GM23338 (cell line): Measurements from ENCODE around the gene CEP95. TPM values are rescaled to one million over a fixed set of nuclear protein-coding genes. Genes with fewer than 3 reads are reported as not detected.

ENCODE experiments used
- ATAC-seq: fragments of 200-7000 bp; cut with Tn5 transposase; 3 replicates; pipeline ENCODE4 v1.9.1; 2020
- DNase-seq: peaks from one replicate; pipeline ENCODE4 v3.0.0-alpha.2; 2015; ENCODE audit warnings: low spot score
- H2AFZ ChIP-seq: fragments of 200-600 bp; sonication (generic); 2 replicates; pipeline ENCODE4 v1.8.0; 2016; ENCODE audit warnings: antibody characterized with exemption, mild to moderate bottlenecking, moderate library complexity
- H3F3A ChIP-seq: fragments of 200-600 bp; sonication (generic); replicated peaks from 2 replicates; pipeline ENCODE4 v1.8.0; 2017; ENCODE audit warnings: antibody characterized with exemption, mixed run types, low read depth
- H3K27ac ChIP-seq: fragments of 200-600 bp; sonication (generic); 2 replicates; pipeline ENCODE4 v1.6.1; 2016; ENCODE audit warnings: low read depth
- H3K27me3 ChIP-seq: fragments of 200-600 bp; sonication (generic); 2 replicates; pipeline ENCODE4 v1.8.0; 2016; ENCODE audit warnings: mild to moderate bottlenecking, mixed run types, moderate library complexity; ENCODE audit not compliant: insufficient read depth
- H3K36me3 ChIP-seq: fragments of 200-600 bp; sonication (generic); 2 replicates; pipeline ENCODE4 v1.8.0; 2016; ENCODE audit warnings: mild to moderate bottlenecking; ENCODE audit not compliant: insufficient read depth
- H3K4me1 ChIP-seq: fragments of 200-600 bp; sonication (generic); 2 replicates; pipeline ENCODE4 v1.8.0; 2016; ENCODE audit warnings: mild to moderate bottlenecking, moderate library complexity; ENCODE audit not compliant: insufficient read depth
- H3K4me2 ChIP-seq: fragments of 200-600 bp; sonication (generic); 2 replicates; pipeline ENCODE4 v1.7.1; 2017; ENCODE audit warnings: mixed run types
- H3K4me3 ChIP-seq: fragments of 200-600 bp; sonication (generic); 2 replicates; pipeline ENCODE4 v1.6.1; 2016; ENCODE audit warnings: mixed run types
- H3K79me2 ChIP-seq: fragments of 200-600 bp; sonication (generic); replicated peaks from 2 replicates; pipeline ENCODE4 v1.8.0; 2017; ENCODE audit warnings: mild to moderate bottlenecking; ENCODE audit not compliant: insufficient read depth
- H3K9me2 ChIP-seq: fragments of 200-600 bp; sonication (generic); 2 replicates; pipeline ENCODE4 v1.8.0; 2017; ENCODE audit not compliant: insufficient read depth
- H4K20me1 ChIP-seq: fragments of 200-600 bp; sonication (generic); replicated peaks from 2 replicates; pipeline ENCODE4 v1.8.0; 2017; ENCODE audit warnings: mild to moderate bottlenecking; ENCODE audit not compliant: insufficient read depth
- H3K27ac Mint-ChIP-seq: 2 replicates; pipeline ENCODE4 v1.8.0; 2020; ENCODE audit warnings: inconsistent platforms, mild to moderate bottlenecking, moderate library complexity, mixed read lengths
- H3K27me3 Mint-ChIP-seq: 3 replicates; pipeline ENCODE4 v1.8.0; 2022; ENCODE audit warnings: low read depth, mild to moderate bottlenecking, moderate library complexity, mixed read lengths, inconsistent platforms; ENCODE audit not compliant: insufficient read depth, poor library complexity
- H3K36me3 Mint-ChIP-seq: 3 replicates; pipeline ENCODE4 v1.8.0; 2021; ENCODE audit warnings: low read depth, mild to moderate bottlenecking, inconsistent platforms, moderate library complexity, mixed read lengths
- H3K4me1 Mint-ChIP-seq: 3 replicates; pipeline ENCODE4 v1.8.0; 2020; ENCODE audit warnings: mild to moderate bottlenecking, inconsistent platforms, mixed read lengths
- H3K4me3 Mint-ChIP-seq: 3 replicates; pipeline ENCODE4 v1.8.0; 2021; ENCODE audit warnings: moderate library complexity, mild to moderate bottlenecking, inconsistent platforms, mixed read lengths
- H3K9me3 Mint-ChIP-seq: 3 replicates; pipeline ENCODE4 v1.8.0; 2020; ENCODE audit warnings: moderate library complexity, mild to moderate bottlenecking, inconsistent platforms, mixed read lengths
- CREB1 ChIP-seq: fragments of 250-450 bp; sonication (Bioruptor Pico); IDR thresholded peaks from 2 replicates; pipeline ENCODE4 v1.5.0; 2020; ENCODE audit warnings: low read depth, mild to moderate bottlenecking, moderate library complexity
- EZH2 ChIP-seq: fragments of 200-600 bp; sonication (generic); IDR thresholded peaks from one replicate; pipeline ENCODE4 v1.8.0; 2017; ENCODE audit warnings: antibody characterized with exemption, mild to moderate bottlenecking, low read depth; ENCODE audit not compliant: unreplicated experiment
- EZH2phosphoT487 ChIP-seq: fragments of 200-600 bp; sonication (generic); IDR thresholded peaks from one replicate; pipeline ENCODE4 v1.8.1; 2018; ENCODE audit warnings: antibody characterized with exemption; ENCODE audit not compliant: unreplicated experiment
- JUNB ChIP-seq: IDR thresholded peaks from one replicate; pipeline ENCODE4 v1.6.1; 2016; ENCODE audit warnings: antibody characterized with exemption; ENCODE audit not compliant: unreplicated experiment
- NANOG ChIP-seq: IDR thresholded peaks from 2 replicates; pipeline ENCODE4 v1.6.1; 2016; ENCODE audit warnings: antibody characterized with exemption, borderline replicate concordance
- POLR2AphosphoS5 ChIP-seq: IDR thresholded peaks from 2 replicates; pipeline ENCODE4 v1.6.1; 2016; ENCODE audit warnings: antibody characterized with exemption, low read depth
- STAT1 ChIP-seq: IDR thresholded peaks from one replicate; pipeline ENCODE4 v1.6.1; 2016; ENCODE audit warnings: antibody characterized with exemption; ENCODE audit not compliant: unreplicated experiment
- ZNF114 ChIP-seq: fragments of 250-450 bp; sonication (Bioruptor Pico); IDR thresholded peaks from 2 replicates; pipeline ENCODE4 v1.5.0; 2020; ENCODE audit warnings: mild to moderate bottlenecking, moderate library complexity
- ZNF331 ChIP-seq: fragments of 250-450 bp; sonication (Bioruptor Pico); IDR thresholded peaks from 2 replicates; pipeline ENCODE4 v1.5.0; 2020; ENCODE audit warnings: low read depth, mild to moderate bottlenecking, moderate library complexity
- polyA plus RNA-seq: library from polyadenylated mRNA; unstranded; fragments of >200 nt; fragmentation: Nextera tagmentation; extraction: Ambion mirVana; gene quantifications from 2 replicates; pipeline ENCODE4 v1.2.1, GENCODE V29; 2016
- total RNA-seq: library from RNA; depleted of rRNA; stranded (reverse); fragments of >200 nt; shearing (Covaris generic); gene quantifications from 2 replicates; pipeline ENCODE4 v1.2.3, GENCODE V29; 2014
- TF ChIP-seq, protein P1 (sequence below): IDR thresholded peaks from one replicate; pipeline ENCODE4 v1.6.1; 2018; ENCODE audit warnings: antibody characterized with exemption; ENCODE audit not compliant: unreplicated experiment
- TF ChIP-seq, protein P2 (sequence below): IDR thresholded peaks from 2 replicates; pipeline ENCODE4 v1.6.1; 2016; ENCODE audit warnings: antibody characterized with exemption
- TF ChIP-seq, protein P3 (sequence below): fragments of 250-450 bp; sonication (Bioruptor Pico); IDR thresholded peaks from 2 replicates; pipeline ENCODE4 v1.5.0; 2020; ENCODE audit warnings: mild to moderate bottlenecking, moderate library complexity
- TF ChIP-seq, protein P4 (sequence below), 2 experiments: fragments of 200-600 bp in 1 of 2; sonication (generic) in 1 of 2; conservative IDR thresholded peaks; 2 replicates each; pipeline versions ENCODE4 v1.5.1 to v1.6.1; 2016 to 2017; ENCODE audit warnings: antibody characterized with exemption in 2 of 2, low read depth in 2 of 2, mild to moderate bottlenecking in 2 of 2, moderate library complexity in 1 of 2

Gene CEP95
- total and polyA plus RNA-seq, 2 experiments from 2014 or later = 41.1 to 45.4 TPM

DNA sequence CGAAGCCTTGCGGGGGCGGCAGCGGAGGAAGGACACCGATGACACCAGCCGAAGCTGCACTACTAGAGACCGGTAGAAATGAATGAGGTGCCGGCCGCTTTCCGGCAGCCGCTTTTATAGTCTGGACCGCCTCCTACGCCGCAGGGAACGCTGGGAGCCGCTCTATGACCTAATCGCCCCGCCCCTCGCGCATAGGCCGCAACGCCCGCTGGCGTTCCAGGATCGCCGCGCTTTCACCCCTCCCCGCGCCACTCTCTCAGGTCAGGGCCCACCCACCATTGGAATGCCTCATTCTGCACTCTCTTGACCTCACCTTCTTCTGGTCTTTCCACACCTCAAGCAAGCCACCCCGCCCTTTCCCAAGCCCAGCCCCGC is 589 bp upstream of the CEP95 start, which contains the start of gene DDX5:
TSS of gene DDX5 (minus strand) at position 89 of the 375 bp plus-strand sequence. CDS start 170 bp downstream, outside the sequence.
- peak within 1 kb of the TSS; percentile 100 for H3K27ac Mint-ChIP-seq
- DNase-seq = peak; percentile 98
- H3K9me2 ChIP-seq = no peaks in the 10 kb centered on the region
- no peak for TF ChIP-seq ZNF331 (CRISPR knock-in tag)
- TF ChIP-seq, protein P1, sequence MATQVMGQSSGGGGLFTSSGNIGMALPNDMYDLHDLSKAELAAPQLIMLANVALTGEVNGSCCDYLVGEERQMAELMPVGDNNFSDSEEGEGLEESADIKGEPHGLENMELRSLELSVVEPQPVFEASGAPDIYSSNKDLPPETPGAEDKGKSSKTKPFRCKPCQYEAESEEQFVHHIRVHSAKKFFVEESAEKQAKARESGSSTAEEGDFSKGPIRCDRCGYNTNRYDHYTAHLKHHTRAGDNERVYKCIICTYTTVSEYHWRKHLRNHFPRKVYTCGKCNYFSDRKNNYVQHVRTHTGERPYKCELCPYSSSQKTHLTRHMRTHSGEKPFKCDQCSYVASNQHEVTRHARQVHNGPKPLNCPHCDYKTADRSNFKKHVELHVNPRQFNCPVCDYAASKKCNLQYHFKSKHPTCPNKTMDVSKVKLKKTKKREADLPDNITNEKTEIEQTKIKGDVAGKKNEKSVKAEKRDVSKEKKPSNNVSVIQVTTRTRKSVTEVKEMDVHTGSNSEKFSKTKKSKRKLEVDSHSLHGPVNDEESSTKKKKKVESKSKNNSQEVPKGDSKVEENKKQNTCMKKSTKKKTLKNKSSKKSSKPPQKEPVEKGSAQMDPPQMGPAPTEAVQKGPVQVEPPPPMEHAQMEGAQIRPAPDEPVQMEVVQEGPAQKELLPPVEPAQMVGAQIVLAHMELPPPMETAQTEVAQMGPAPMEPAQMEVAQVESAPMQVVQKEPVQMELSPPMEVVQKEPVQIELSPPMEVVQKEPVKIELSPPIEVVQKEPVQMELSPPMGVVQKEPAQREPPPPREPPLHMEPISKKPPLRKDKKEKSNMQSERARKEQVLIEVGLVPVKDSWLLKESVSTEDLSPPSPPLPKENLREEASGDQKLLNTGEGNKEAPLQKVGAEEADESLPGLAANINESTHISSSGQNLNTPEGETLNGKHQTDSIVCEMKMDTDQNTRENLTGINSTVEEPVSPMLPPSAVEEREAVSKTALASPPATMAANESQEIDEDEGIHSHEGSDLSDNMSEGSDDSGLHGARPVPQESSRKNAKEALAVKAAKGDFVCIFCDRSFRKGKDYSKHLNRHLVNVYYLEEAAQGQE = no peak
- TF ChIP-seq, protein P2, sequence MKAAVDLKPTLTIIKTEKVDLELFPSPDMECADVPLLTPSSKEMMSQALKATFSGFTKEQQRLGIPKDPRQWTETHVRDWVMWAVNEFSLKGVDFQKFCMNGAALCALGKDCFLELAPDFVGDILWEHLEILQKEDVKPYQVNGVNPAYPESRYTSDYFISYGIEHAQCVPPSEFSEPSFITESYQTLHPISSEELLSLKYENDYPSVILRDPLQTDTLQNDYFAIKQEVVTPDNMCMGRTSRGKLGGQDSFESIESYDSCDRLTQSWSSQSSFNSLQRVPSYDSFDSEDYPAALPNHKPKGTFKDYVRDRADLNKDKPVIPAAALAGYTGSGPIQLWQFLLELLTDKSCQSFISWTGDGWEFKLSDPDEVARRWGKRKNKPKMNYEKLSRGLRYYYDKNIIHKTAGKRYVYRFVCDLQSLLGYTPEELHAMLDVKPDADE = no peak
- no peak for TF ChIP-seq EZH2
- no peak for TF ChIP-seq ZNF114
- TF ChIP-seq, protein P3, sequence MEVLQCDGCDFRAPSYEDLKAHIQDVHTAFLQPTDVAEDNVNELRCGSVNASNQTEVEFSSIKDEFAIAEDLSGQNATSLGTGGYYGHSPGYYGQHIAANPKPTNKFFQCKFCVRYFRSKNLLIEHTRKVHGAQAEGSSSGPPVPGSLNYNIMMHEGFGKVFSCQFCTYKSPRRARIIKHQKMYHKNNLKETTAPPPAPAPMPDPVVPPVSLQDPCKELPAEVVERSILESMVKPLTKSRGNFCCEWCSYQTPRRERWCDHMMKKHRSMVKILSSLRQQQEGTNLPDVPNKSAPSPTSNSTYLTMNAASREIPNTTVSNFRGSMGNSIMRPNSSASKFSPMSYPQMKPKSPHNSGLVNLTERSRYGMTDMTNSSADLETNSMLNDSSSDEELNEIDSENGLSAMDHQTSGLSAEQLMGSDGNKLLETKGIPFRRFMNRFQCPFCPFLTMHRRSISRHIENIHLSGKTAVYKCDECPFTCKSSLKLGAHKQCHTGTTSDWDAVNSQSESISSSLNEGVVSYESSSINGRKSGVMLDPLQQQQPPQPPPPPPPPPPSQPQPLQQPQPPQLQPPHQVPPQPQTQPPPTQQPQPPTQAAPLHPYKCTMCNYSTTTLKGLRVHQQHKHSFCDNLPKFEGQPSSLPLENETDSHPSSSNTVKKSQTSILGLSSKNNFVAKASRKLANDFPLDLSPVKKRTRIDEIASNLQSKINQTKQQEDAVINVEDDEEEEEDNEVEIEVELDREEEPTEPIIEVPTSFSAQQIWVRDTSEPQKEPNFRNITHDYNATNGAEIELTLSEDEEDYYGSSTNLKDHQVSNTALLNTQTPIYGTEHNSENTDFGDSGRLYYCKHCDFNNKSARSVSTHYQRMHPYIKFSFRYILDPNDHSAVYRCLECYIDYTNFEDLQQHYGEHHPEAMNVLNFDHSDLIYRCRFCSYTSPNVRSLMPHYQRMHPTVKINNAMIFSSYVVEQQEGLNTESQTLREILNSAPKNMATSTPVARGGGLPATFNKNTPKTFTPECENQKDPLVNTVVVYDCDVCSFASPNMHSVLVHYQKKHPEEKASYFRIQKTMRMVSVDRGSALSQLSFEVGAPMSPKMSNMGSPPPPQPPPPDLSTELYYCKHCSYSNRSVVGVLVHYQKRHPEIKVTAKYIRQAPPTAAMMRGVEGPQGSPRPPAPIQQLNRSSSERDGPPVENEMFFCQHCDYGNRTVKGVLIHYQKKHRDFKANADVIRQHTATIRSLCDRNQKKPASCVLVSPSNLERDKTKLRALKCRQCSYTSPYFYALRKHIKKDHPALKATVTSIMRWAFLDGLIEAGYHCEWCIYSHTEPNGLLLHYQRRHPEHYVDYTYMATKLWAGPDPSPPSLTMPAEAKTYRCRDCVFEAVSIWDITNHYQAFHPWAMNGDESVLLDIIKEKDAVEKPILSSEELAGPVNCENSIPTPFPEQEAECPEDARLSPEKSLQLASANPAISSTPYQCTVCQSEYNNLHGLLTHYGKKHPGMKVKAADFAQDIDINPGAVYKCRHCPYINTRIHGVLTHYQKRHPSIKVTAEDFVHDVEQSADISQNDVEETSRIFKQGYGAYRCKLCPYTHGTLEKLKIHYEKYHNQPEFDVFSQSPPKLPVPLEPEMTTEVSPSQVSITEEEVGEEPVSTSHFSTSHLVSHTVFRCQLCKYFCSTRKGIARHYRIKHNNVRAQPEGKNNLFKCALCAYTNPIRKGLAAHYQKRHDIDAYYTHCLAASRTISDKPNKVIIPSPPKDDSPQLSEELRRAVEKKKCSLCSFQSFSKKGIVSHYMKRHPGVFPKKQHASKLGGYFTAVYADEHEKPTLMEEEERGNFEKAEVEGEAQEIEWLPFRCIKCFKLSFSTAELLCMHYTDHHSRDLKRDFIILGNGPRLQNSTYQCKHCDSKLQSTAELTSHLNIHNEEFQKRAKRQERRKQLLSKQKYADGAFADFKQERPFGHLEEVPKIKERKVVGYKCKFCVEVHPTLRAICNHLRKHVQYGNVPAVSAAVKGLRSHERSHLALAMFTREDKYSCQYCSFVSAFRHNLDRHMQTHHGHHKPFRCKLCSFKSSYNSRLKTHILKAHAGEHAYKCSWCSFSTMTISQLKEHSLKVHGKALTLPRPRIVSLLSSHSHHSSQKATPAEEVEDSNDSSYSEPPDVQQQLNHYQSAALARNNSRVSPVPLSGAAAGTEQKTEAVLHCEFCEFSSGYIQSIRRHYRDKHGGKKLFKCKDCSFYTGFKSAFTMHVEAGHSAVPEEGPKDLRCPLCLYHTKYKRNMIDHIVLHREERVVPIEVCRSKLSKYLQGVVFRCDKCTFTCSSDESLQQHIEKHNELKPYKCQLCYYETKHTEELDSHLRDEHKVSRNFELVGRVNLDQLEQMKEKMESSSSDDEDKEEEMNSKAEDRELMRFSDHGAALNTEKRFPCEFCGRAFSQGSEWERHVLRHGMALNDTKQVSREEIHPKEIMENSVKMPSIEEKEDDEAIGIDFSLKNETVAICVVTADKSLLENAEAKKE = no peak
- no peak for TF ChIP-seq NANOG
- no peak for TF ChIP-seq JUNB
- TF ChIP-seq, protein P4, sequence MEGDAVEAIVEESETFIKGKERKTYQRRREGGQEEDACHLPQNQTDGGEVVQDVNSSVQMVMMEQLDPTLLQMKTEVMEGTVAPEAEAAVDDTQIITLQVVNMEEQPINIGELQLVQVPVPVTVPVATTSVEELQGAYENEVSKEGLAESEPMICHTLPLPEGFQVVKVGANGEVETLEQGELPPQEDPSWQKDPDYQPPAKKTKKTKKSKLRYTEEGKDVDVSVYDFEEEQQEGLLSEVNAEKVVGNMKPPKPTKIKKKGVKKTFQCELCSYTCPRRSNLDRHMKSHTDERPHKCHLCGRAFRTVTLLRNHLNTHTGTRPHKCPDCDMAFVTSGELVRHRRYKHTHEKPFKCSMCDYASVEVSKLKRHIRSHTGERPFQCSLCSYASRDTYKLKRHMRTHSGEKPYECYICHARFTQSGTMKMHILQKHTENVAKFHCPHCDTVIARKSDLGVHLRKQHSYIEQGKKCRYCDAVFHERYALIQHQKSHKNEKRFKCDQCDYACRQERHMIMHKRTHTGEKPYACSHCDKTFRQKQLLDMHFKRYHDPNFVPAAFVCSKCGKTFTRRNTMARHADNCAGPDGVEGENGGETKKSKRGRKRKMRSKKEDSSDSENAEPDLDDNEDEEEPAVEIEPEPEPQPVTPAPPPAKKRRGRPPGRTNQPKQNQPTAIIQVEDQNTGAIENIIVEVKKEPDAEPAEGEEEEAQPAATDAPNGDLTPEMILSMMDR (conservative IDR thresholded peaks at IDR 0.05; ENCODE audit: low read depth in 2 of 2) = no peak
- no peak for TF ChIP-seq STAT1
- TF ChIP-seq POLR2AphosphoS5 = peak; percentile 92
- TF ChIP-seq EZH2phosphoT487 = no peak
- peak; percentile 72 for TF ChIP-seq CREB1 (CRISPR knock-in tag)
- peak within 1 kb of the TSS; percentile 99 for H3K4me3 Mint-ChIP-seq
- peak within 1 kb of the TSS; percentile 100 for H3K4me3 ChIP-seq
- peaks cover 16% of the 10 kb centered on the region for H3K4me1 ChIP-seq
- peaks cover 4% of the 10 kb centered on the region; the same call in 1 of the 3 replicates for H3K9me3 Mint-ChIP-seq
- peak; percentile 67 for ATAC-seq
- H3K36me3 ChIP-seq = peaks cover 52% of the 10 kb centered on the region
- H4K20me1 ChIP-seq = peaks cover 51% of the 10 kb centered on the region
- peak within 1 kb of the TSS; percentile 99 for H3K27ac ChIP-seq
- H3F3A ChIP-seq = peaks cover 31% of the 10 kb centered on the region
- peaks cover 55% of the 10 kb centered on the region for H3K4me1 Mint-ChIP-seq
- H3K27me3 Mint-ChIP-seq = peaks cover 24% of the 10 kb centered on the region
- H3K79me2 ChIP-seq = peaks cover 93% of the 10 kb centered on the region
- no peaks in the 10 kb centered on the region for H3K27me3 ChIP-seq
- peaks cover 86% of the 10 kb centered on the region for H3K36me3 Mint-ChIP-seq
- peak within 1 kb of the TSS; percentile 91 for H3K4me2 ChIP-seq
- no peak within 1 kb of the TSS for H2AFZ ChIP-seq
